Chondrocyte (in vitro differentiated cells): Measurements from ENCODE around the gene KLKB1. TPM values are rescaled to one million over a fixed set of nuclear protein-coding genes. Genes with fewer than 3 reads are reported as not detected.

Experiments used
- DNase-seq: peaks from one replicate; pipeline ENCODE4 v3.0.0; 2021; ENCODE audit warnings: mixed read lengths, low spot score
- H3K27ac Mint-ChIP-seq: one replicate; pipeline ENCODE4 v1.8.0; 2021; ENCODE audit warnings: mild to moderate bottlenecking, moderate library complexity, mixed read lengths; ENCODE audit not compliant: unreplicated experiment
- H3K27me3 Mint-ChIP-seq: 2 replicates; pipeline ENCODE4 v1.8.0; 2021; ENCODE audit warnings: low read depth, mixed read lengths
- H3K36me3 Mint-ChIP-seq: 2 replicates; pipeline ENCODE4 v1.8.0; 2021; ENCODE audit warnings: low read depth, mixed read lengths
- H3K4me1 Mint-ChIP-seq: 2 replicates; pipeline ENCODE4 v1.8.0; 2021; ENCODE audit warnings: low read depth, mild to moderate bottlenecking, mixed read lengths
- H3K4me3 Mint-ChIP-seq: one replicate; pipeline ENCODE4 v1.8.0; 2021; ENCODE audit warnings: mild to moderate bottlenecking, moderate library complexity, mixed read lengths; ENCODE audit not compliant: unreplicated experiment
- H3K9me3 Mint-ChIP-seq: 2 replicates; pipeline ENCODE4 v1.8.0; 2021; ENCODE audit warnings: low read depth, mixed read lengths
- CTCF ChIP-seq: fragments of 200-600 bp; sonication (generic); IDR thresholded peaks from 2 replicates; pipeline ENCODE4 v1.5.0; 2021; ENCODE audit warnings: antibody characterized with exemption, mild to moderate bottlenecking, moderate library complexity
- total RNA-seq: library from RNA; stranded (reverse); gene quantifications from 3 replicates; pipeline ENCODE4 v1.2.1, GENCODE V29; 2021

Gene KLKB1
- total RNA-seq, 1 donor from 2014 or later: 0.17 TPM

GRCh38 chr4:186192066-186192612, 35.2 kb upstream of the KLKB1 start:
- H3K4me3 Mint-ChIP-seq: peak overlapping the region; percentile 86
- H3K9me3 Mint-ChIP-seq: no peaks in the 10 kb centered on the region
- H3K27me3 Mint-ChIP-seq: no peaks in the 10 kb centered on the region
- peak overlapping the region; percentile 89 for H3K27ac Mint-ChIP-seq
- peaks cover 19% of the 10 kb centered on the region for H3K4me1 Mint-ChIP-seq
- TF ChIP-seq CTCF: no peak
- DNase-seq: no peak
- peaks cover 4% of the 10 kb centered on the region for H3K36me3 Mint-ChIP-seq

GRCh38 chr4:186193851-186194250, 33.5 kb upstream of the KLKB1 start:
- Mint-ChIP-seq H3K36me3 (peaks cover 7% of the 10 kb centered on the region), H3K4me3 (no peak overlapping the region), H3K27me3 (no peaks in the 10 kb centered on the region), H3K4me1 (peaks cover 19% of the 10 kb centered on the region), H3K27ac (no peak overlapping the region), H3K9me3 (no peaks in the 10 kb centered on the region)
- no peak for DNase-seq
- TF ChIP-seq CTCF: no peak

GRCh38 chr4:186196063-186196462, 31.2 kb upstream of the KLKB1 start:
- Mint-ChIP-seq H3K4me1 (peaks cover 12% of the 10 kb centered on the region), H3K4me3 (no peak overlapping the region), H3K27me3 (no peaks in the 10 kb centered on the region), H3K9me3 (no peaks in the 10 kb centered on the region), H3K36me3 (peaks cover 7% of the 10 kb centered on the region), H3K27ac (no peak overlapping the region)
- DNase-seq: no peak
- no peak for TF ChIP-seq CTCF

- no peaks in the 10 kb centered on the region for H3K9me3 Mint-ChIP-seq
- H3K27ac Mint-ChIP-seq: no peak overlapping the region
- H3K4me3 Mint-ChIP-seq: no peak overlapping the region
- TF ChIP-seq CTCF: no peak
- peaks cover 7% of the 10 kb centered on the region for H3K36me3 Mint-ChIP-seq
- H3K4me1 Mint-ChIP-seq: no peaks in the 10 kb centered on the region
- no peaks in the 10 kb centered on the region for H3K27me3 Mint-ChIP-seq
- no peak for DNase-seq
Measured at GRCh38 chr4:186200516-186200915, 26.8 kb upstream of the KLKB1 start.

GRCh38 chr4:186201010-186201409, 26.3 kb upstream of the KLKB1 start:
- no peak for DNase-seq
- no peak for TF ChIP-seq CTCF
- H3K4me1 Mint-ChIP-seq: no peaks in the 10 kb centered on the region
- peaks cover 7% of the 10 kb centered on the region for H3K36me3 Mint-ChIP-seq
- no peaks in the 10 kb centered on the region for H3K27me3 Mint-ChIP-seq
- no peak overlapping the region for H3K27ac Mint-ChIP-seq
- H3K9me3 Mint-ChIP-seq: no peaks in the 10 kb centered on the region
- H3K4me3 Mint-ChIP-seq: no peak overlapping the region
